HFFc6 (cell line): Measurements from ENCODE around the gene ABHD12. TPM values are rescaled to one million over a fixed set of nuclear protein-coding genes. Genes with fewer than 3 reads are reported as not detected.
"Not testable (repeated sequence)": the region's sequence is repeated elsewhere in the genome, so short reads cannot be mapped to it uniquely, and the experiment has no call there.

Experiments used
- DNase-seq: peaks from one replicate; pipeline ENCODE4 v3.0.0-alpha.2; 2018
- H3K27ac Mint-ChIP-seq: 2 replicates; pipeline ENCODE4 v1.8.0; 2020; ENCODE audit warnings: mild to moderate bottlenecking, mixed read lengths
- H3K27me3 Mint-ChIP-seq: 2 replicates; pipeline ENCODE4 v1.8.0; 2021; ENCODE audit warnings: mild to moderate bottlenecking, moderate library complexity, mixed read lengths; ENCODE audit not compliant: insufficient read depth
- H3K36me3 Mint-ChIP-seq: 2 replicates; pipeline ENCODE4 v1.8.0; 2021; ENCODE audit warnings: low read depth, mixed read lengths
- H3K4me1 Mint-ChIP-seq: 2 replicates; pipeline ENCODE4 v1.8.0; 2020; ENCODE audit warnings: low read depth, mixed read lengths
- H3K4me3 Mint-ChIP-seq: 2 replicates; pipeline ENCODE4 v1.8.0; 2020; ENCODE audit warnings: mild to moderate bottlenecking, moderate library complexity, mixed read lengths
- H3K9me3 Mint-ChIP-seq: 2 replicates; pipeline ENCODE4 v1.8.0; 2020; ENCODE audit warnings: mild to moderate bottlenecking, mixed read lengths
- CTCF ChIP-seq: fragments of 200-600 bp; sonication (generic); IDR thresholded peaks from 2 replicates; pipeline ENCODE4 v1.5.0; 2021; ENCODE audit warnings: antibody characterized with exemption, mild to moderate bottlenecking
- total RNA-seq, 6 experiments: library from RNA; stranded (reverse); fragmentation: NEBNext Ultra II Directional; extraction: Animal tissue kit (Norgen Biotek cat#: 25700); gene quantifications; 2 replicates in 1 of 6; 3 replicates in 5 of 6; pipeline ENCODE4 v1.2.3, GENCODE V29; 2021

ABHD12 gene
- total RNA-seq, 6 experiments from 2014 or later, result 87.0 to 103 (median 98.9) TPM

DNA sequence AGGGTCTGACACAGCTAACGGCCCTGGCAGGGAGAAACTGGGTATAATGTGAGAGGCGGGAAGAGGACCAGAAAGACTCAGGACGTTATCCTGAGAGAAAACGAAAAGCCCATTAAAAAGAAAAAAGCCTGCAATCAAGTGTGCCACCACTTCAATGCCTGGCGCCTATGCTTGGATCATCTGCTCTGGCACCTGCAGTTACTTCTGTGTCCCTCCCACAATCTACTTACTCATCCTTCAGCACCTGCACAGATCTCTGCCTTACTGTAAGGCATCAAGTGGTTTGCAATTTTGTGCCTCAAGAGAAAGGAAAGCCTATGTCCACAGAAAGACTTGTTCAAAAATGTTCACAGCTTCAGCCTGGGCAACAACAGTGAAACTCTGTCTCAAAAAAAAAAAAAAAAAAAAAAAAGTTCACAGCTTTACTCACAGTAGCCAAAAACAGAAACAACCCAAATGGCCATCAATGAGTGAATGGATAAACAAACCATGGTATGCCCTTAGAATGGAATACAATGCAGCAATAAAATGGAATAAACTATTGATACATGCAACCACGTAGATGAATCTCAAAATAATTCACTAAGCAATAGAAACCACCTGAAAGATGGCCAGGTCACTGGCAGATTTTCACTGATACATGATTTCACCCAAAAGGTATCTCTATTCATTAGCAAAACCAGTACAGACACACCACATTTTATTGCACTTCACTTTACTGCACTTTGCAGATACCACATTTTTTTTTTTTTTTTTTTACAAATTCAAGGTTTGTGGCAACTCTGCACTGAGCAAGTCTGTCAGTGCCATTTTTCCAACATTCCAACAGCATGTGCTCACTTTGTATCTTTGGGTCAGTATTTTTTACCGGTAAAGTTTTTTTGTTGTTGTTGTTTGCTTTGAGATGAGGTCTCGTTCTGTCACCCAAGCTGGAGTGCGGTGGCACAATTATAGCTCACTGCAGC lies 48.6 kb downstream of the ABHD12 start:
- no peak for TF ChIP-seq CTCF
- Mint-ChIP-seq H3K4me3 (no peak overlapping the region), H3K36me3 (peaks cover 6% of the 10 kb centered on the region; the same call in 1 of the 2 replicates), H3K27me3 (no peaks in the 10 kb centered on the region), H3K4me1 (peaks cover 54% of the 10 kb centered on the region), H3K27ac (peak overlapping the region; percentile 49; the same call in 1 of the 2 replicates), H3K9me3 (no peaks in the 10 kb centered on the region)
- peak; percentile 63 for DNase-seq

- Mint-ChIP-seq H3K9me3 (no peaks in the 10 kb centered on the region), H3K4me1 (peaks cover 44% of the 10 kb centered on the region), H3K36me3 (peaks cover 6% of the 10 kb centered on the region; the same call in 1 of the 2 replicates), H3K27me3 (no peaks in the 10 kb centered on the region), H3K27ac (no peak overlapping the region), H3K4me3 (no peak overlapping the region)
- no peak for TF ChIP-seq CTCF
- DNase-seq, result no peak
Measured at GRCh38 chr20:25340380-25340779, 50.3 kb downstream of the ABHD12 start.

DNA sequence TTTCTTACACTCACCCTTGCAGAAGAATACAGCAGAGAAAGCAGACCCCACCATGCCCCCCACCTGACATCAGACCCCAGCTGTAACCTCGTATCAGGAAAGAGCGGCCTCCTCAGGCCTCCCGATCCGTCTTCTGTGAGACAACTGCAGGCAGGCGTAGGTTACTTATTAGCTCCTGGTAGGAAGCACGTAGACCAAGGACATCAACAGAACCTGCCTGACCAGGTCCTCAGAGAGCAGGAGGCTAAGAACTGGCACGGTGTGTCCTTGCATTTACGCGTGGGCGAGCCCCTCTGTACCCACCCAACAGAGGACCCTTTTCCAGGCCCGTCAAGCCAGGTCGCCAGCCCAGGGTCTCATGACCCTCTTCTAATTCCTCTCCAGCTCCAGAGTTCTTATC lies 51.0 kb downstream of the ABHD12 start:
- Mint-ChIP-seq H3K4me1 (peaks cover 36% of the 10 kb centered on the region), H3K27ac (no peak overlapping the region), H3K4me3 (no peak overlapping the region), H3K36me3 (peaks cover 3% of the 10 kb centered on the region; the same call in 1 of the 2 replicates), H3K27me3 (no peaks in the 10 kb centered on the region), H3K9me3 (no peaks in the 10 kb centered on the region)
- no peak for DNase-seq
- TF ChIP-seq CTCF, result no peak

DNA sequence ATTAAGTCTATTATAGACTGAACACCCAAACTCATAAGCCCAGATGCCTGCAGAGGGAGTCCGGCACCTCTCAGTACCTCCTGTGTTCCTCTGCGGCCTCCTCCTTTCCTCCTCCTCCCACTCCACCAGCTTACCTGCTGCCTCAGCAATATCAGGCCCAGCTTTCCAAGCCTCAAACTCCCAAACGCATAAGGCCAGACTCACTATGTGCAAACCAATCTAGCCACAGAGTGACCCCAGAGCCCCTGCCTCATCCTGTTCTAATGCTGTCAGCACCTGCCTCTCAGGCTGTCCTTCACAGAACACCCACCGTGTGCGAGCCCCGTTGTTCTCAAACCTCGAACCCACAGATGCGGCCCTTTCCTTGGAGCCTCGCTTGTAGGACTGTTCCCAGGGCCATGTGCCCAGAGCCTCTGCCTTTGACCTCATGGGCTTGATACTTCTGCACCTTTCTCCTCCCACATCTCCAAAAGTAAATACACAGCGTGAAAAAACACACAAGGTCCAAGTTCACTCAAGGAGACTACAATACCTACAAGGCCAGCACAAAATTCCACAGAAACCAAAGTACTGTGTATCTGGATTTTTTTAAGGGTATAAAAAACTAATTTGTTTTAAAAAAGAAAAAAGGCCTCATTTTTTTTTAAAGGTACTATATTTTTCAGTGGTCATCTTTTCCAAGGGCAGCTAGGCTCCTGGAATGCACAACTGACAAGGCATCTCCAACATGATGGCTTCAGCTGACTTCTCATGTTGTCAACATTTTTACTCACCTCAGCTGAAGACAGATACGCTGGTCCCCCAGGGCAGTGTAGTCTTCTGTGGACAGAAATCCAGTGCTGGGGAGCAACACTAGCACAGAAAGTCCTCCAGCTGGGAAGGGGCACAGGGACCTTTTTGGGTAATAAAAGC lies 52.3 kb downstream of the ABHD12 start:
- no peak for DNase-seq
- Mint-ChIP-seq H3K4me1 (peaks cover 27% of the 10 kb centered on the region), H3K36me3 (no peaks in the 10 kb centered on the region), H3K27ac (no peak overlapping the region), H3K27me3 (no peaks in the 10 kb centered on the region), H3K9me3 (no peaks in the 10 kb centered on the region), H3K4me3 (no peak overlapping the region)
- TF ChIP-seq CTCF, result no peak

- Mint-ChIP-seq H3K4me3 (no peak overlapping the region), H3K4me1 (peaks cover 15% of the 10 kb centered on the region), H3K27ac (peak overlapping the region; percentile 17; the same call in 1 of the 2 replicates), H3K9me3 (no peaks in the 10 kb centered on the region), H3K27me3 (no peaks in the 10 kb centered on the region), H3K36me3 (no peaks in the 10 kb centered on the region)
- peak; percentile 20 for DNase-seq
- peak; percentile 63 for TF ChIP-seq CTCF
Measured at GRCh38 chr20:25336561-25337422, 53.8 kb downstream of the ABHD12 start.

GRCh38 chr20:25334972-25335371 lies 55.7 kb downstream of the ABHD12 start:
- not testable (repeated sequence) for H3K36me3 Mint-ChIP-seq, H3K27me3 Mint-ChIP-seq, H3K9me3 Mint-ChIP-seq, H3K27ac Mint-ChIP-seq, H3K4me1 Mint-ChIP-seq, DNase-seq, H3K4me3 Mint-ChIP-seq
